ENCODE measurements around the gene HRH2. TPM values are rescaled to one million over a fixed set of nuclear protein-coding genes. Genes with fewer than 3 reads are reported as not detected.

The HRH2 gene
- total and polyA plus RNA-seq, 9 of the 15 experiments (the other 6 are each of a cell fraction or from before 2014, with no cell fraction given): 0.04 TPM; not detected in 8

DNA sequence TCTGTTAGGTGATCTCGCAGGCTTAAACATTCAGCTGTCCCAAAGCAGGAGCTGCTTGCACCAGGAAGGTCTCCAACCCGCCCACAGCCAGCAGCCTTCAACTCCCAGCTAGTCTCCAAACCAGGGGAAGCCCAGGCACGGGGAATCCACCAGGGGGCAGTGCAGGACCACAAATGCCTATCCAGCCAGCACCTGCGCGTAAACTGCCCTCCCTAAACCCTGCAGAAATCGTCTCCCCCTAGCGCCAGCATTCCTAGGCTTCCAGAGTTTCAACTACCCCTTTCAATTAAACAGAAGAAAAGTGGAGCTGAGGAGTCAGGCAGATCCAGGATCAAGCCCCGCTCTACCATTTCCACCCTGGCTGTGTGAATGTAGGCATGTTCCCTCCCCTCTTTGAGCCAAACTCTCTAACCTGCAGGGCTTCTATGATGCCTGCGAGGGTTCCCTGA lies 72.0 kb downstream of the HRH2 start (continued):
- TF ChIP-seq, protein P1, sequence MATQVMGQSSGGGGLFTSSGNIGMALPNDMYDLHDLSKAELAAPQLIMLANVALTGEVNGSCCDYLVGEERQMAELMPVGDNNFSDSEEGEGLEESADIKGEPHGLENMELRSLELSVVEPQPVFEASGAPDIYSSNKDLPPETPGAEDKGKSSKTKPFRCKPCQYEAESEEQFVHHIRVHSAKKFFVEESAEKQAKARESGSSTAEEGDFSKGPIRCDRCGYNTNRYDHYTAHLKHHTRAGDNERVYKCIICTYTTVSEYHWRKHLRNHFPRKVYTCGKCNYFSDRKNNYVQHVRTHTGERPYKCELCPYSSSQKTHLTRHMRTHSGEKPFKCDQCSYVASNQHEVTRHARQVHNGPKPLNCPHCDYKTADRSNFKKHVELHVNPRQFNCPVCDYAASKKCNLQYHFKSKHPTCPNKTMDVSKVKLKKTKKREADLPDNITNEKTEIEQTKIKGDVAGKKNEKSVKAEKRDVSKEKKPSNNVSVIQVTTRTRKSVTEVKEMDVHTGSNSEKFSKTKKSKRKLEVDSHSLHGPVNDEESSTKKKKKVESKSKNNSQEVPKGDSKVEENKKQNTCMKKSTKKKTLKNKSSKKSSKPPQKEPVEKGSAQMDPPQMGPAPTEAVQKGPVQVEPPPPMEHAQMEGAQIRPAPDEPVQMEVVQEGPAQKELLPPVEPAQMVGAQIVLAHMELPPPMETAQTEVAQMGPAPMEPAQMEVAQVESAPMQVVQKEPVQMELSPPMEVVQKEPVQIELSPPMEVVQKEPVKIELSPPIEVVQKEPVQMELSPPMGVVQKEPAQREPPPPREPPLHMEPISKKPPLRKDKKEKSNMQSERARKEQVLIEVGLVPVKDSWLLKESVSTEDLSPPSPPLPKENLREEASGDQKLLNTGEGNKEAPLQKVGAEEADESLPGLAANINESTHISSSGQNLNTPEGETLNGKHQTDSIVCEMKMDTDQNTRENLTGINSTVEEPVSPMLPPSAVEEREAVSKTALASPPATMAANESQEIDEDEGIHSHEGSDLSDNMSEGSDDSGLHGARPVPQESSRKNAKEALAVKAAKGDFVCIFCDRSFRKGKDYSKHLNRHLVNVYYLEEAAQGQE (IDR thresholded peaks at IDR 0.05; ENCODE audit: borderline replicate concordance): peak; percentile 91
- TF ChIP-seq, protein P1 (CRISPR knock-in tag; IDR thresholded peaks at IDR 0.05; ENCODE audit: low read depth): no peak
- TF ChIP-seq, protein P2, sequence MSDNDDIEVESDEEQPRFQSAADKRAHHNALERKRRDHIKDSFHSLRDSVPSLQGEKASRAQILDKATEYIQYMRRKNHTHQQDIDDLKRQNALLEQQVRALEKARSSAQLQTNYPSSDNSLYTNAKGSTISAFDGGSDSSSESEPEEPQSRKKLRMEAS (CRISPR knock-in tag; IDR thresholded peaks at IDR 0.05): no peak
- TF ChIP-seq SMAD2 (IDR thresholded peaks at IDR 0.05; ENCODE audit: low read depth, low read length) (no peak), ZBTB8A (IDR thresholded peaks at IDR 0.05; ENCODE audit: partially characterized antibody) (no peak), TAF1 (IDR thresholded peaks at IDR 0.05; ENCODE audit: control insufficient read depth, extremely low read depth, insufficient read depth, low read length, severe bottlenecking) (no peak), JUND (IDR thresholded peaks at IDR 0.05; ENCODE audit: borderline replicate concordance, low read depth, low read length) (peak; percentile 52; the same call in 1 of the 2 replicates), JUND (tag; IDR thresholded peaks at IDR 0.05; ENCODE audit: borderline replicate concordance, low read depth, low read length) (no peak), TBP (optimal IDR thresholded peaks at IDR 0.05; ENCODE audit: low read depth, low read length) (no peak), SETDB1 (IDR thresholded peaks at IDR 0.05; ENCODE audit: low read length) (no peak), KDM2B (CRISPR knock-in tag; IDR thresholded peaks at IDR 0.05) (no peak), THRAP3 (IDR thresholded peaks at IDR 0.05; ENCODE audit: borderline replicate concordance) (no peak), NBN (IDR thresholded peaks at IDR 0.05; ENCODE audit: low read depth) (no peak), GATA2 (CRISPR knock-in tag; IDR thresholded peaks at IDR 0.05) (no peak), SLC30A9 (CRISPR knock-in tag; IDR thresholded peaks at IDR 0.05) (no peak)
- TF ChIP-seq, protein P3, sequence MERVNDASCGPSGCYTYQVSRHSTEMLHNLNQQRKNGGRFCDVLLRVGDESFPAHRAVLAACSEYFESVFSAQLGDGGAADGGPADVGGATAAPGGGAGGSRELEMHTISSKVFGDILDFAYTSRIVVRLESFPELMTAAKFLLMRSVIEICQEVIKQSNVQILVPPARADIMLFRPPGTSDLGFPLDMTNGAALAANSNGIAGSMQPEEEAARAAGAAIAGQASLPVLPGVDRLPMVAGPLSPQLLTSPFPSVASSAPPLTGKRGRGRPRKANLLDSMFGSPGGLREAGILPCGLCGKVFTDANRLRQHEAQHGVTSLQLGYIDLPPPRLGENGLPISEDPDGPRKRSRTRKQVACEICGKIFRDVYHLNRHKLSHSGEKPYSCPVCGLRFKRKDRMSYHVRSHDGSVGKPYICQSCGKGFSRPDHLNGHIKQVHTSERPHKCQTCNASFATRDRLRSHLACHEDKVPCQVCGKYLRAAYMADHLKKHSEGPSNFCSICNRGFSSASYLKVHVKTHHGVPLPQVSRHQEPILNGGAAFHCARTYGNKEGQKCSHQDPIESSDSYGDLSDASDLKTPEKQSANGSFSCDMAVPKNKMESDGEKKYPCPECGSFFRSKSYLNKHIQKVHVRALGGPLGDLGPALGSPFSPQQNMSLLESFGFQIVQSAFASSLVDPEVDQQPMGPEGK (CRISPR knock-in tag; IDR thresholded peaks at IDR 0.05; ENCODE audit: borderline replicate concordance): no peak
- TF ChIP-seq, protein P4, sequence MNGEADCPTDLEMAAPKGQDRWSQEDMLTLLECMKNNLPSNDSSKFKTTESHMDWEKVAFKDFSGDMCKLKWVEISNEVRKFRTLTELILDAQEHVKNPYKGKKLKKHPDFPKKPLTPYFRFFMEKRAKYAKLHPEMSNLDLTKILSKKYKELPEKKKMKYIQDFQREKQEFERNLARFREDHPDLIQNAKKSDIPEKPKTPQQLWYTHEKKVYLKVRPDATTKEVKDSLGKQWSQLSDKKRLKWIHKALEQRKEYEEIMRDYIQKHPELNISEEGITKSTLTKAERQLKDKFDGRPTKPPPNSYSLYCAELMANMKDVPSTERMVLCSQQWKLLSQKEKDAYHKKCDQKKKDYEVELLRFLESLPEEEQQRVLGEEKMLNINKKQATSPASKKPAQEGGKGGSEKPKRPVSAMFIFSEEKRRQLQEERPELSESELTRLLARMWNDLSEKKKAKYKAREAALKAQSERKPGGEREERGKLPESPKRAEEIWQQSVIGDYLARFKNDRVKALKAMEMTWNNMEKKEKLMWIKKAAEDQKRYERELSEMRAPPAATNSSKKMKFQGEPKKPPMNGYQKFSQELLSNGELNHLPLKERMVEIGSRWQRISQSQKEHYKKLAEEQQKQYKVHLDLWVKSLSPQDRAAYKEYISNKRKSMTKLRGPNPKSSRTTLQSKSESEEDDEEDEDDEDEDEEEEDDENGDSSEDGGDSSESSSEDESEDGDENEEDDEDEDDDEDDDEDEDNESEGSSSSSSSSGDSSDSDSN (IDR thresholded peaks at IDR 0.05; ENCODE audit: borderline replicate concordance in 1 of 2, low read depth in 2 of 2, low read length in 2 of 2): no peak
